ENCODE measurements around the gene PROC.
"Not testable (repeated sequence)": the region's sequence is repeated elsewhere in the genome, so short reads cannot be mapped to it uniquely, and the experiment has no call there.

PROC gene

GRCh38 chr2:127428057-127428814 lies 10.0 kb downstream of the PROC start:
- DNase-seq: no peak

DNA sequence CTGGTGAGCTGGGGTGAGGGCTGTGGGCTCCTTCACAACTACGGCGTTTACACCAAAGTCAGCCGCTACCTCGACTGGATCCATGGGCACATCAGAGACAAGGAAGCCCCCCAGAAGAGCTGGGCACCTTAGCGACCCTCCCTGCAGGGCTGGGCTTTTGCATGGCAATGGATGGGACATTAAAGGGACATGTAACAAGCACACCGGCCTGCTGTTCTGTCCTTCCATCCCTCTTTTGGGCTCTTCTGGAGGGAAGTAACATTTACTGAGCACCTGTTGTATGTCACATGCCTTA lies 10.5 kb downstream of the PROC start:
- no peak for DNase-seq

DNA sequence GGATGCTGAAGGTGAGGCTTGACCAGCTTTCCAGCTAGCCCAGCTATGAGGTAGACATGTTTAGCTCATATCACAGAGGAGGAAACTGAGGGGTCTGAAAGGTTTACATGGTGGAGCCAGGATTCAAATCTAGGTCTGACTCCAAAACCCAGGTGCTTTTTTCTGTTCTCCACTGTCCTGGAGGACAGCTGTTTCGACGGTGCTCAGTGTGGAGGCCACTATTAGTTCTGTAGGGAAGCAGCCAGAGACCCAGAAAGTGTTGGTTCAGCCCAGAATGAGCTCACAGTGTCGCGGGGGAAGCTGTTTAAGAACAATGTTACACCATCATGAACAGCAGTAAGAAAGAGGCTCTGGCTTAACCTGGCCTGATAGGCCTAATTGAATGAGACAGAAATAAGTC lies 11.1 kb downstream of the PROC start:
- no peak for DNase-seq

DNA sequence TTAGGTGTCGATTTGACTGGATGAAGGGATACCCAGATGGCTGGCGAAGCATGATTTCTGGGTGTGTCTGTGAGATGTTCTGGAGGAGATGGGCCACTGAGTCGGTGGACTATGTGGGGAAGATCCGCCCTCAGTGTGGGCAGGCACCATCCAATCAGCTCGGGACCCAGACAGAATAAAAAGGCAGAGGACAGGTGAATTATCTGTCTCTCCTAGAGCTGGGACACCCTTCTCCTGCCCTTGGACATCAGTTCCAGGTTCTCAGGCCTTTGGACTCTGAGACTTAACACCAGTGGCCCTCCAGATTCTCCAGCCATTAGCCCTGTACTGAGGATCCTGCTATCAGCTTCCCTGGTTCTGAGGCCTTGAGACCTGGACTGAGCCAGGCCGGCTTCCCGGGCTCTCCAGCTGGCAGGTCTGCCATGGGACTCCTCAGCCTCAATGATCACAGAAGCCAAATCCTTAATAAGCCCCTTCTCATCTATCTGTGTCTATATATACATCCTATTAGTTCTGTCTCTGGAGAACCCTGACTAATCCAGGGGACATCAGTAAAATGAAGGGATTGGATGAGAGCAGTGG lies 11.7 kb downstream of the PROC start:
- DNase-seq: no peak

DNA sequence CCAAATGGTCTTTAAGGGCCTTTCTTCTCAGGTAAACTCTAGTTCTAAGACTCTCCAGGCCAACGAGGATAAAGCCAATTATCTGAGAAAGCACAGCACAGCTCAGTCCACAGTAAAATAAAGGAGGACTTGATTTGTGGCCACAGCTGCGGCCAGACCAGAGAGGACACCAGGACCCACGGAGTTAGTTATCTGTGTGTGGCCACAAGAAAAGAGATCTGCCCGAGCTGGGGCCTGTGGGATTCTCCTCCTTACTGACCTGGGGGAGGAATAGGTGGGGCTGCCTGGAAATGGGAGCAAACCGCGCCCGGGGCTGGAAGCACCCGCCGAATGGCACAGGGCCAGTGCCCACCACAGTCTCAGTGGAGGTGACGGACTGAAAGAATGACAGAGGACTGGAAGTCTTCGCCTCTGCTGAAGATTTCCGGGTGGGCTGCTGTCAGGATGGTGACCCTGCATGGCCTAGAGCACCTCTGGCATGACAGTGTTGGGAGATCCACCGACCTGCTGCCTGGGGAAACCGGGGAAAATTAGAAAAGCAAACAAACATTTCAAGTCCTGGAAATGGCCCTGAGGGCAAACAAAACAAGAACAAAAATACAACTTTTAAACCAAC lies 13.3 kb downstream of the PROC start:
- DNase-seq: no peak

DNA sequence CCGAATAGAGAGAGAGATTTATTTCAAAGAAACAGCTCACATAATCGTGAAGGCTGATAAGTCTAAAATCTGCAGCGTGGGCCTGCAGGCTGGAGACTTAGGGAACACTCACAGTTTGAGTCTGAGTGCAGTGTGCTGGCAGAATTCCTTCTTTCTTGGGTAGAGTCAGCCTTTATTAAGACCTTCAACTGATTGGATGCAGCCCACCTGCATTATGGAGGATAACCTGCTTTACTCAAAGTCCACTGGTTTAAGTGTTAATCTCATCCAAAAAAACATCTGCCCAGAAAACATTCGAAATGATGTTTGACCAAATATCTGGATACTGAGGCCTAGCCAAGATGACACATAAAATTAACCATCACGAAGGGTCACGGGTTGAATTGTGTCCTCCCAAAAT lies 16.3 kb downstream of the PROC start:
- DNase-seq: no peak

GRCh38 chr2:127437056-127437455 lies 18.8 kb downstream of the PROC start:
- no peak for DNase-seq

DNA sequence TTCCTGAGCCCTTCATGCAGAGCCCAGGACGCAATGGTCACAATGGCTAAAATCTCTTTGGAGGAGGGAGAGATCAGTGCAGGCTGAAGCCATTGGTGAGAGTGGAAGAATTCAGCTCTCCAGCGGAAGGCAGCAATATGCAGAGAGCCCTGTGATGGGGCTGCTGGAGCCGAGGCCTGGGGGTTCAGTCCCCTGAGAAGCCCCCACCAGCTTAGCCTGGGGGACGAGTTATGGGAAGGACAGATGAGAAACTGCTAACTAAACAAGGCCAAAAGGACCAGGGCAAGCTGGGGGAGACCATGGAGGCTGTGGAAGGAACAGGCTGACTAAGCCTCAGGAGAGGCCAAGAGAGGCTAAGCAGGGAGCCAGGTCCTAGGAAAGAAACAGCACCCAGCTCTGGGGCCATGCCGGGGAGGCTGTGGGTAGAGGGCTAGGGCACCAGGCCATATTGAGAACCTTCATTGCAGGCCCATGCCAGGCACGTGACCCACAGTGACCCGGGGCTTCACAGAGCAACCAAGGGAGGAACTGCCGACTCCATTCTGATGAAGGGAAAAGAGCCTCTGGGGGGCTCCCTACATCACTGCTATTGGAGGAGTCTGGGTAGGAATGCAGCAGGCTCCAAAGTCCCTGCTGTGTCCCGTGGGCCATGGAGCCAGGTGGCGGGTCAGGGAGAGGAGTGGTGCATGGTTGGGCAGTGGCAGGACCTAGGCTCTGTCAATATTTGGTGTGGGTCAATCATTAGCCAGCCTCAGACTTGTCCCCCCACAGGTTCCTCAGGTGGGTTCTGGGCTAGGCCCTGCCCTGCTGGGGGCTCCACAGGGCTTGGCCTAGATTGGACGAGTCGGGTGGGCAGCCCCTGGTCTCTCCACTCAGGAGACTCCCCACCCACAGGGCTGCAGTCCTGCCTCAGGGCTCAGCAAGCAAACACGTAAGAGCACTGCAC lies 19.8 kb downstream of the PROC start:
- no peak for DNase-seq

- DNase-seq: no peak
These were observed 21.1 kb downstream of the PROC start for GRCh38 chr2:127439343-127439742.

DNA sequence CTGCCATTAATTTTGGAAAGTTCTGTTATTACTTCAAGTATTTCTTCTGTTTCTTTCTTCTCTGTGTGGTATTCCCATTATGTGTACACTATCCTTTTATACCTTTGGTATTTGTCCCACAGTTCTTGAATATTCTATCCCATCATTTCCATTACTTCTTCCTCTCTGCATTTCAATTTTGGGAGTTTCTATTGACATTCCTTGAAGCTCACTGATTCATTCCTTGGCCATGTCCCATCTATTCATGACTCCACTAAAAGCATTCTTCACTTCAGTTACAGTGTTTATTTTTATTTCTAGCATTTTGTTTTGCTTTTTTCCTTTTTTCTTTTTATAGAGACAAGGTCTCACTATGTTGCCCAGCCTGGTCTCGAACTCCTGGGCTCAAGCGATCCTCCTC lies 30.3 kb downstream of the PROC start:
- no peak for DNase-seq

DNA sequence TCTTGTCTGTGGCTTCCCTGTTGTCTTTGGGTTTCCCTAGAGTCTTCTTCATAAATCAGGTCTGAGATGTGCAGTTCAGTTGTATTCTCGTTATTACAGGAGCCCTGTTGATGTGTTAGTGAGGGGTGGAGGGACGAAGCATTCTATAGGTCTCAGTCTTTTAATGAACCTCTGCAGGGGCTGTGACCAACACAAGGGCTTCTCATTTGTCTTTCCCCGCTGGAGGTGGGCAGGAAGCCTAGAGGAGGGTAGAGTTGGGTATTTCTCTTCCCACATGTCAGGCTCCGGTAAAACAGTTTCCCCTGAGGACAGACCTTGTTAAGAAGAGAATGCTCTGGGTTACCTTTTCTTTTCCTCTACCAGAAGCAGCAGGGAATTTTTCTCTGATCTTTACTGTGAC lies 31.2 kb downstream of the PROC start:
- DNase-seq: no peak

- no peak for DNase-seq
These were observed 31.7 kb downstream of the PROC start for GRCh38 chr2:127449898-127450297.

DNA sequence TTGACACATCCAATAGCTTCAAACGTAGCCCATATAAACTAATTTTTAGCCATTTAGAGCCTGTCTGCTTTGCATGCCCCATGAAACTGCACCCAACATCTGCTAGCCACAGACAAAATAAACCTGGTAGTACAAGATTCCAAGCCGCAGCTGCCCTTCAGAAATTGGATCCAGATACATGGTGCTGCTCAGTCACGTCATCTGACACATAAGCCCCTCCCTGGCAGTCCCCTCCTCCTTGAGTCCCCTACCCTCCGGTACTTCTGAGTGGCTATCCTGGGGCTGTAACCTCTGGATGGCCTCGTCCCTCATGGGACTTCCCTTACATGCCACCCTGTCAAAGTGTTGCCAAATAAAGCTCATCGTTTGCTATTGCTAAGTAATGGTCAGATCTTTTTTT lies 33.8 kb downstream of the PROC start:
- no peak for DNase-seq

GRCh38 chr2:127452423-127452822 lies 34.2 kb downstream of the PROC start:
- DNase-seq: not testable (repeated sequence)

- DNase-seq: no peak
These were observed 34.8 kb downstream of the PROC start for GRCh38 chr2:127453013-127453391.

DNA sequence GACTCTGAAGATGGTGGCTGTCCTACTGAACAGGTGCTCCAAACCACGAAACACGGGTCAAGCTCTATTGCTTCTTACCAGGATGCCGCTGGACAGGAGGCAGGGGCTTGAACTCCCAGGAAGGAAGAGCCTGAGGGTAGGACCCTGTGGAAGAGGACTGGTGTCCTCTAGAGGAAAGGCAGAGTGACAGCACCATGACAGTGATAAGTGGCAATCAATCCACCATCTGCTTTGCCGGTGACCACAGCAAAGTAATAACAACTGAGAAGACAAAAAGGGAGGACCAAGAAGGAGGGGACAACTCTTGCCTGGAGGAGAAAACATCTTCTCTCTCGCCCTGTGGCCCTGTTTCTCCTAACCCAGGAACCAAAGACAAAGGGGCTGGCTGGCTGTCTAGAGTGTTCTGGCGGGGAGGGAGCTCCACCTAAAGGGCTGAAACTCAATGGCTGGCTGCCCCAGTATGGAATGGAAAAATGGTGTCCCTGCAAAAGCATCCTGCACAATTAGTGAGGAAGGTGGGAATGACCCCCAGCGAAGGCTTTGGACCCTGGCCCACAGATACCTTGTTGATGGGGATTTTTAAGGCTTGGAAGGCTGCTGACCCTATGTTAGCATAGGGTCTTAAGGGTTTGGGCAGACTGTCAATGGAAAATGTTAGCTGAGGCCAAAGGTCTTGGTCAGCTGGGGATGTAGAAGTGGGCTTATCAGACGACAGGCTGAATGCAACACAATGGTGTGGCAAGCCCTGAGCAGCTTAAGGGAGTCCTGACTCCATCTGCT lies 35.4 kb downstream of the PROC start:
- no peak for DNase-seq

DNA sequence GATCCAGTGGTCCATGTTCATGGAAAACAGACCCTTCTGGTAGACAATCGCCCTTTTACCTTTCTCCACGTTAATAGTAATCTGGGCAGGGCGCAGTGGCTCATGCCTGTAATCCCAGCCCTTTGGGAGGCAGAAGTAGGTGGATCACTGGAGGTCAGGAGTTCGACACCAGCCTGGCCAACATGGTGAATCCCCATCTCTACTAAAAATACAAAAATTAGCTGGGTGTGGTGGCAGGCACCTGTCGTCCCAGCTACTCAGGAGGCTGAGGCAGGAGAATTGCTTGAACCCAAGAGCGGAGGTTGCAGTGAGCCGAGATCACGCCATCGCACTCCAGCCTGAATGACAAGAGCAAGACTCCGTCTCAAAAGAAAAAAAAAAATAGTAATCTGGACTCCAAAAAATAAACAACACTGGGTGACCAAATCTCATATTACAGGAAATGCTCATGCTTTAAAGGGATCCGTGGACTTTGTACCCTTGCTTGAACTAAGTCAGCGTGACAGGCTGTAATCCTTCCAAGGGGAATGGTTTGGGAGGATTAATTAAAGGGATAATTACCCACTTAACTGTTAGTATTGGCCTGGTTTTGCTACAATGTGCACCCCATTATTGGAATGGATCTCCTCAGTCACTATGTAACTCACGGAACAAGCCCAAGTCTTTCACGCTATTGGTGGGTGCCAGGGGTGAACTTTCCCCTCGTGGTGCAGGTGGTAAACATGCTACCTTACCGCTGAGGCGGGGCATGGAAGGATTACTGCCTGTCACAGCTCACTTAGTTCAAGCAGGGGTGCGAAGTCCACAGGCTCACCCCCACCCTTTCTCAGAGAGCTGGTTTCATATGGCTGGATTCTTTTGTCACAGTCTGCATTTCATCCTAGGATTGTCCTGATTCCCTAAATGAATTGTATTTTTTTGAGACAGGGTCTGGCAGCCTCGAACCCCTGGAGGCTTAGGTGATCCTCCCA lies 36.7 kb downstream of the PROC start:
- DNase-seq: no peak

DNA sequence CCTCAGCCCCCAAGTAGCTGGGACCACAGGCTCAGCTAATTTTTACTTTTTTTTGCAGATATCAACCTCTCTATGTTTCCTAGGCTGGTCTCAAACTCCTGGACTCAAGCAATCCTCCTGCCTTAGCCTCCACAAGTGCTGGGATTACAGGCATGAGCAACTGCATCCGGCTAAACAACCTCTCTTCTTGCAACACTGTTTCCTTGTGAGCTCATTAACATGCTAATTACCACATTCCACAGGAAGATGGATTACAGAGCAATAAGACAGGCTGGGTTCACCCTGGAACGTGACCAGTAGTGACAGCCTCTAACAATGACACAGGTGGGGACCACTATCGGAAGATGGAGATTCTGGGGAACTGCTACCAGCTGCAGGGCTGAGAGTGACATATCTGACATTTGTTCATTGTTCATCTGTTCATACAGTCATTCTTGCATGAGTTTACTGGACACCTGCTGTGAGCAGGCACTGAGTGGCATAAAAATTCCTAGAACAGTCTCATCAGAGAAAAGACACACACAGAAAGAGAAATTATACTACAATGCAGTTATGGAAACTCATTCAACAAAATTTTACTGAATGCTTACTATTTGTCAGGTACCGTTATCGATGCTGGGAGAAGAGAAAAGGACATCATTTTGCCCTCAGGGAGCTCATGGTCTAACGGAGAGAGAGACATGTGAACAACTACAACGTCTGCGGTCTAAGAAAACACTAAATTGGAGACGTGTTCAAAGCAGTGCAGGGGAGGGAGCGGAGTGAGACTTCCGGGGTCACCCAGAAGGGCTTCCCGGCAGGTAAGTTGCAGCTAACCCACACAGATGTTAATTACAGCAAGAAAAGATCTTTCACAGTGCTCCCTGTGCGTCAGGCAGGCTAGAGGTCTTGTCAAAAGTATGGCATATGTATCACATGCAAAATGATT lies 37.6 kb downstream of the PROC start:
- no peak for DNase-seq

DNA sequence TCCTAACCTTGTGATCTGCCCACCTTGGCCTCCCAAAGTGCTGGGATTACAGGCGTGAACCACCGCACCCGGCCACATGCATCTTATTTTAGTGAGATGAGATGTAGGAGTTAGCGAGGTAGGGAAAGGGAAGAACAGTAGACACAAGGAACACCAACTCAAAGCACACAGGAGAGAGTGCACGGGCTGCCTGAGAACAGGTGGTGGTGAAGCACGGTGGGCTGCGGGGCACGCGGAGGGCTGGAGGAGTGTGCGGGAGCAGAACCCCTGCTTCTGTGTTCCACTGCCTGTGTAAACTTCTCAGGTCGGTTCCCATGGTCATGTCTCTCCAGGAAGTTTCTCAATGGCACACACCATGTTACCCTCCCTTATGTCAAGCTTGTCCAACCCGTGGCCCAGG lies 38.7 kb downstream of the PROC start:
- DNase-seq: no peak

- DNase-seq: no peak
These were observed 44.2 kb downstream of the PROC start for GRCh38 chr2:127462461-127462860.
